NT2/D1 (cell line): Measurements from ENCODE around the gene ANKRD65.
"Not testable (repeated sequence)": the region's sequence is repeated elsewhere in the genome, so short reads cannot be mapped to it uniquely, and the experiment has no call there.

Experiments used
- SUZ12 ChIP-seq: IDR thresholded peaks from 2 replicates; pipeline ENCODE4 v1.6.1; 2011; ENCODE audit not compliant: insufficient read length, insufficient read depth; ENCODE audit errors: extremely low read depth
- YY1 ChIP-seq: IDR thresholded peaks from 2 replicates; pipeline ENCODE4 v1.6.1; 2011; ENCODE audit not compliant: insufficient read length, insufficient read depth

GRCh38 chr1:1455934-1456333 is 34.9 kb upstream of the ANKRD65 start:
- TF ChIP-seq SUZ12, YY1: not testable (repeated sequence)
